Endothelial cell of umbilical vein (primary cell): ENCODE measurements around the gene ST6GAL2. TPM values are rescaled to one million over a fixed set of nuclear protein-coding genes. Genes with fewer than 3 reads are reported as not detected.

Experiments used
- BruUV-seq: library from RNA; stranded (reverse); fragments of 400-500 nt; replicated peaks from 2 replicates; lab custom pipeline; 2021; lab: Mats Ljungman, UMichigan
- CTCF ChIA-PET: fragments of 300-600, 350-600 bp; sonication (Branson Sonifier 250); formaldehyde crosslinking; loops from one replicate; lab custom pipeline; 2021; ENCODE audit warnings: antibody characterized with exemption, inconsistent platforms; lab: Charles Lee
- POLR2A ChIA-PET: fragments of 300-600, 350-600 bp; sonication (Branson Sonifier 250); formaldehyde crosslinking; loops from one replicate; lab custom pipeline; 2021; ENCODE audit warnings: antibody characterized with exemption, inconsistent platforms; lab: Charles Lee
- DNase-seq: peaks from one replicate; pipeline ENCODE4 v3.0.0-alpha.2; 2011; ENCODE audit warnings: low read depth, low spot score
- FAIRE-seq: peaks from 2 replicates; lab custom pipeline; 2011; peaks lifted over from hg19 to GRCh38; lab: Jason Lieb, UNC
- H2AFZ ChIP-seq: 2 replicates; pipeline ENCODE4 v1.6.0; 2012; ENCODE audit warnings: low read depth, low read length, control low read depth, inconsistent platforms
- H3K27ac ChIP-seq: 2 replicates; pipeline ENCODE4 v1.5.1; 2011; ENCODE audit warnings: low read depth, mild to moderate bottlenecking, control low read depth, low read length, moderate library complexity; ENCODE audit not compliant: insufficient read depth
- H3K27me3 ChIP-seq, 2 experiments: 2 replicates each; pipeline versions ENCODE4 v1.6.0 to v1.6.1; 2011; ENCODE audit warnings: low read length in 2 of 2, mixed read lengths in 1 of 2; ENCODE audit not compliant: control insufficient read depth in 2 of 2, insufficient read depth in 2 of 2
- H3K36me3 ChIP-seq, 2 experiments: 2 replicates in 1 of 2; 3 replicates in 1 of 2; pipeline ENCODE4 v1.5.1; 2011; ENCODE audit warnings: low read length in 2 of 2, mild to moderate bottlenecking in 1 of 2, moderate library complexity in 1 of 2; ENCODE audit not compliant: control insufficient read depth in 2 of 2, insufficient read depth in 2 of 2; ENCODE audit errors: extremely low read depth in 1 of 2
- H3K4me1 ChIP-seq: 3 replicates; pipeline ENCODE4 v1.5.1; 2011; ENCODE audit warnings: mild to moderate bottlenecking, low read length; ENCODE audit not compliant: control insufficient read depth, insufficient read depth; ENCODE audit errors: extremely low read depth
- H3K4me2 ChIP-seq: 2 replicates; pipeline ENCODE4 v1.6.1; 2011; ENCODE audit warnings: low read length, control low read depth, mixed read lengths; ENCODE audit not compliant: insufficient read depth
- H3K4me3 ChIP-seq, 3 experiments: fragments of 200-600 bp in 1 of 3; sonication (generic), shearing (Covaris generic) in 1 of 3; replicated peaks in 1 of 3; 2 replicates each; pipeline ENCODE4 v1.5.1; 2011 to 2016; ENCODE audit warnings: control low read depth in 3 of 3, low read length in 3 of 3, mild to moderate bottlenecking in 2 of 3, inconsistent platforms in 1 of 3, low read depth in 1 of 3, moderate library complexity in 1 of 3; ENCODE audit not compliant: insufficient read depth in 1 of 3
- H3K79me2 ChIP-seq: 2 replicates; pipeline ENCODE4 v1.6.0; 2012; ENCODE audit warnings: low read length, inconsistent platforms; ENCODE audit not compliant: control insufficient read depth, insufficient read depth
- H3K9ac ChIP-seq: replicated peaks from 2 replicates; pipeline ENCODE3; 2011; ENCODE audit warnings: low read length, control low read depth; ENCODE audit not compliant: insufficient read depth; ENCODE audit errors: extremely low read depth
- H3K9me1 ChIP-seq: replicated peaks from 3 replicates; pipeline ENCODE4 v1.6.0; 2011; ENCODE audit warnings: mild to moderate bottlenecking, low read length; ENCODE audit not compliant: control insufficient read depth, insufficient read depth; ENCODE audit errors: extremely low read depth
- H3K9me3 ChIP-seq: replicated peaks from 2 replicates; pipeline ENCODE4 v1.5.1; 2012; ENCODE audit warnings: low read length, inconsistent platforms; ENCODE audit not compliant: control insufficient read depth, insufficient read depth
- H4K20me1 ChIP-seq: replicated peaks from 2 replicates; pipeline ENCODE3; 2011; ENCODE audit warnings: mild to moderate bottlenecking, low read length; ENCODE audit not compliant: control insufficient read depth, insufficient read depth; ENCODE audit errors: extremely low read depth
- FOS ChIP-seq: IDR thresholded peaks from 2 replicates; pipeline ENCODE4 v1.6.1; 2011; ENCODE audit warnings: mild to moderate bottlenecking, low read length, moderate library complexity, borderline replicate concordance; ENCODE audit not compliant: insufficient read depth
- JUN ChIP-seq: IDR thresholded peaks from 2 replicates; pipeline ENCODE4 v1.6.1; 2011; ENCODE audit warnings: borderline replicate concordance, low read depth; ENCODE audit not compliant: insufficient read length, insufficient read depth
- MYC ChIP-seq: IDR thresholded peaks from one replicate; pipeline ENCODE4 v1.6.1; 2011; ENCODE audit warnings: mild to moderate bottlenecking, low read depth, low read length
- POLR2A ChIP-seq: IDR thresholded peaks from 2 replicates; pipeline ENCODE4 v1.6.1; 2012; ENCODE audit warnings: low read depth, mild to moderate bottlenecking, control low read depth, low read length
- POLR2AphosphoS5 ChIP-seq: IDR thresholded peaks from 2 replicates; pipeline ENCODE4 v1.6.1; 2012; ENCODE audit warnings: low read depth, mild to moderate bottlenecking, control low read depth, low read length, moderate library complexity; ENCODE audit not compliant: insufficient read depth
- dilution Hi-C: fragments of 300-500 bp; cut with MboI; formaldehyde crosslinking; loops from one replicate; pipeline ENCODE4 v1.15.0; 2019; ENCODE audit warnings: low sequenced_read_pairs; ENCODE audit not compliant: extremely low pct_ligation_motif_present
- intact Hi-C: fragments of 100-400 bp; cut with micrococcal nuclease; formaldehyde crosslinking; loops from one replicate; pipeline ENCODE4 v1.10.0; 2022
- polyA plus RNA-seq, 4 experiments: library from polyadenylated mRNA; depleted of rRNA in 3 of 4; stranded (reverse) in 3 of 4; unstranded in 1 of 4; fragments of >200 nt; gene quantifications; 2 replicates each; pipeline versions ENCODE4 v1.2.1 to v1.2.3, GENCODE V29; 2011 to 2012; ENCODE audit warnings: missing spikeins in 1 of 4
- total RNA-seq: library from RNA; stranded (reverse); gene quantifications from 2 replicates; pipeline ENCODE4 v1.2.3, GENCODE V29; 2021
- TF ChIP-seq, protein P1 (sequence below), 2 donors: IDR thresholded peaks; 1 replicate in 1 of 2; 2 replicates in 1 of 2; pipeline ENCODE4 v1.5.1; 2011; ENCODE audit warnings: low read length in 2 of 2, mild to moderate bottlenecking in 2 of 2, moderate library complexity in 2 of 2, control low read depth in 1 of 2, inconsistent platforms in 1 of 2, low read depth in 1 of 2; ENCODE audit not compliant: insufficient read depth in 1 of 2; ENCODE audit errors: extremely low read depth in 1 of 2

Gene ST6GAL2
- total and polyA plus RNA-seq, 2 donors (not counting 3 experiments of a cell fraction or from before 2014, with no cell fraction given) = not detected

DNA sequence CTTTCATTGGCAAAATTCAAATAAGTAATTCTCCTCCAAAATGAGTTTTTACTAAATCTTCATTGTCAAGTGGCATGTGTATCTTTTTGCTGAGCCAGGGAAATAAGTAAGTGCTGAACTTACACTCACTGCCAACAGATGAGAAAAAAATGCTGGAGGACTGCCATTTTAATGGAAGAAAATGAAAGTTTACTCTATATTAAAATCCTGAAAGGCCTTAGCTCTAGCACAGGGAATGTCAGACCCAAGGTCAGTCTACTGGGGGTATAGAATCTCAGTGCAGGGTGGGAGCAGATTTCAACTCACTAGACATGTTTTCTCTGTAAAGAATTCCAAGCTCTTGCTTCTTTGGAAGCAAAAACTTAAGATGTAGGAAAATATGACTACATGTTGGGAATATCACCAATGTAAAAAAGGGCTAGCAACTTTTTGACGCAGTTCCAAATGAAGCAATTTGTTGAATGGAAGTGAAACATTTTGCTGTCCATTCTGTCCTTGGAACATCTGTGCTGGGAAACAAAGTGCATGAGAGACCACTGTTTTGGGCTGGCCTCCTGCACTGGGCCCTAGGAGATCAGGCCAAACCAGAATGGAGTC, 127.0 kb downstream of the ST6GAL2 start:
- Histone ChIP-seq H3K79me2 (no peaks in the 10 kb centered on the region), H3K4me2 (no peak overlapping the region), H3K27ac (no peak overlapping the region), H2AFZ (no peak overlapping the region), H3K9ac (no peak overlapping the region), H4K20me1 (no peaks in the 10 kb centered on the region), H3K27me3 (no peaks in the 10 kb centered on the region), H3K4me1 (no peaks in the 10 kb centered on the region), H3K4me3 (no peak overlapping the region), H3K36me3 (no peaks in the 10 kb centered on the region), H3K9me3 (peaks cover 2% of the 10 kb centered on the region), H3K9me1 (no peaks in the 10 kb centered on the region)
- BruUV-seq = no TSS peak
- no peak for FAIRE-seq
- dilution Hi-C loops = no loop called here
- intact Hi-C loops = no loop called here
- DNase-seq = no peak
- POLR2A ChIA-PET = no interaction called here
- CTCF ChIA-PET = no interaction called here
- TF ChIP-seq, protein P1, sequence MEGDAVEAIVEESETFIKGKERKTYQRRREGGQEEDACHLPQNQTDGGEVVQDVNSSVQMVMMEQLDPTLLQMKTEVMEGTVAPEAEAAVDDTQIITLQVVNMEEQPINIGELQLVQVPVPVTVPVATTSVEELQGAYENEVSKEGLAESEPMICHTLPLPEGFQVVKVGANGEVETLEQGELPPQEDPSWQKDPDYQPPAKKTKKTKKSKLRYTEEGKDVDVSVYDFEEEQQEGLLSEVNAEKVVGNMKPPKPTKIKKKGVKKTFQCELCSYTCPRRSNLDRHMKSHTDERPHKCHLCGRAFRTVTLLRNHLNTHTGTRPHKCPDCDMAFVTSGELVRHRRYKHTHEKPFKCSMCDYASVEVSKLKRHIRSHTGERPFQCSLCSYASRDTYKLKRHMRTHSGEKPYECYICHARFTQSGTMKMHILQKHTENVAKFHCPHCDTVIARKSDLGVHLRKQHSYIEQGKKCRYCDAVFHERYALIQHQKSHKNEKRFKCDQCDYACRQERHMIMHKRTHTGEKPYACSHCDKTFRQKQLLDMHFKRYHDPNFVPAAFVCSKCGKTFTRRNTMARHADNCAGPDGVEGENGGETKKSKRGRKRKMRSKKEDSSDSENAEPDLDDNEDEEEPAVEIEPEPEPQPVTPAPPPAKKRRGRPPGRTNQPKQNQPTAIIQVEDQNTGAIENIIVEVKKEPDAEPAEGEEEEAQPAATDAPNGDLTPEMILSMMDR (IDR thresholded peaks at IDR 0.05; ENCODE audit: extremely low read depth in 1 of 2, insufficient read depth in 1 of 2, low read depth in 1 of 2, low read length in 2 of 2) = no peak
- TF ChIP-seq JUN = no peak
- TF ChIP-seq FOS = no peak
- no peak for TF ChIP-seq POLR2A
- TF ChIP-seq MYC = no peak
- TF ChIP-seq POLR2AphosphoS5 = no peak
